Raji (cell line): ENCODE results near the gene WDR18.

ENCODE experiments used
- POLR2A ChIP-seq: IDR thresholded peaks from 2 replicates; pipeline ENCODE4 v1.6.1; 2011; ENCODE audit warnings: low read depth, low read length, control low read depth; ENCODE audit not compliant: insufficient read depth

Gene WDR18

GRCh38 chr19:945401-946252 is 38.5 kb upstream of the WDR18 start:
- no peak for TF ChIP-seq POLR2A

GRCh38 chr19:947090-947706 is 36.9 kb upstream of the WDR18 start:
- no peak for TF ChIP-seq POLR2A

- 0 out of 2 replicates have a peak, but pooled peaks have one; percentile 17 for TF ChIP-seq POLR2A
Measured at GRCh38 chr19:947707-948539, 36.2 kb upstream of the WDR18 start.

- no peak for TF ChIP-seq POLR2A
Measured at GRCh38 chr19:948842-949496, 35.2 kb upstream of the WDR18 start.

- no peak for TF ChIP-seq POLR2A
Measured at GRCh38 chr19:950352-951066, 33.6 kb upstream of the WDR18 start.

GRCh38 chr19:952049-952679 is 32.0 kb upstream of the WDR18 start:
- TF ChIP-seq POLR2A, result no peak

GRCh38 chr19:952680-953444 is 31.3 kb upstream of the WDR18 start:
- TF ChIP-seq POLR2A, result no peak

GRCh38 chr19:953445-954271 is 30.5 kb upstream of the WDR18 start:
- TF ChIP-seq POLR2A, result no peak

GRCh38 chr19:954272-954671 is 29.9 kb upstream of the WDR18 start:
- no peak for TF ChIP-seq POLR2A

GRCh38 chr19:954672-955494 is 29.3 kb upstream of the WDR18 start:
- TF ChIP-seq POLR2A, result no peak
